Endothelial cell of coronary artery (primary cell): Measurements from ENCODE around the gene TSPAN9. TPM values are rescaled to one million over a fixed set of nuclear protein-coding genes. Genes with fewer than 3 reads are reported as not detected.

ENCODE experiments used
- total RNA-seq: library from RNA; depleted of rRNA; stranded (reverse); fragments of >200 nt; gene quantifications from 2 replicates; pipeline ENCODE4 v1.2.3, GENCODE V29; 2014

Gene TSPAN9
- total RNA-seq, result 58.6 and 64.8 TPM in 2 replicates

GRCh38 chr12:3076730-3077571 lies at the start of gene TSPAN9:
Gene TSPAN9, plus strand, starts transcription at chr12:3077379. Its CDS starts 123,815 bp downstream, at chr12:3201194.

Other genes with a start within 250 kb of the TSPAN9 start
- not detected in 2 replicates for gene NRIP2, start 242.3 kb upstream of the TSPAN9 start, total RNA-seq
- gene TEX52, start 220.3 kb upstream of the TSPAN9 start, total RNA-seq, result not detected in 2 replicates
- gene FOXM1, start 200.2 kb upstream of the TSPAN9 start, total RNA-seq, result 5.3 and 6.2 TPM in 2 replicates
- gene RHNO1, start 200.2 kb upstream of the TSPAN9 start, total RNA-seq, result 12.0 and 15.4 TPM in 2 replicates
- 11.0 and 12.2 TPM in 2 replicates for gene TULP3, start 186.5 kb upstream of the TSPAN9 start, total RNA-seq
- gene TEAD4, start 118.0 kb upstream of the TSPAN9 start, total RNA-seq, result 19.8 and 25.7 TPM in 2 replicates